ENCODE data around the gene SFRP5. TPM values are rescaled to one million over a fixed set of nuclear protein-coding genes. Genes with fewer than 3 reads are reported as not detected.

SFRP5 gene
- total and polyA plus RNA-seq, 2 donors (not counting 1 experiment from before 2014, with no cell fraction given), result not detected

- H3K4me2 ChIP-seq (replicated peaks; ENCODE audit: low read depth, low read length, poor library complexity, severe bottlenecking), result no peak overlapping the region
- H3K79me2 ChIP-seq (ENCODE audit: control insufficient read depth, insufficient read depth, low read length), result peaks cover 31% of the 10 kb centered on the region
- 100% methylated on average over 1 of the region's 1 CpG for WGBS (ENCODE audit: insufficient coverage)
- CTCF ChIA-PET, result interaction anchor here (0.8 to 1.0 kb wide), 4 partner anchors 11 to 61 kb away, joined by 3 to 4 read pairs (median 3); partner anchors contain the start of genes AVPI1 and ZFYVE27
- peaks cover 0 to 92% of the 10 kb centered on the region in 2 experiments for H3K36me3 ChIP-seq (replicated peaks in 1 of 2; ENCODE audit: control extremely low read depth in 1 of 2, control insufficient read depth in 1 of 2, extremely low read depth in 1 of 2, insufficient read depth in 2 of 2, low read length in 1 of 2)
- H3K4me1 Mint-ChIP-seq, result peaks cover 6% of the 10 kb centered on the region
- no peak overlapping the region for H3K4me3 Mint-ChIP-seq
- no peaks in the 10 kb centered on the region for H3K27me3 ChIP-seq (replicated peaks in 1 of 4; ENCODE audit: control extremely low read depth in 1 of 4, control insufficient read depth in 3 of 4, insufficient read depth in 4 of 4, low read length in 3 of 4)
- H3K27ac ChIP-seq (ENCODE audit: low read length in 2 of 2), result no peak overlapping the region
- H3K27me3 Mint-ChIP-seq, result no peaks in the 10 kb centered on the region
- no peaks in the 10 kb centered on the region for H3K4me1 ChIP-seq (ENCODE audit: control insufficient read depth in 2 of 2, insufficient read depth in 2 of 2, low read length in 2 of 2)
- H4K20me1 ChIP-seq (ENCODE audit: control insufficient read depth, insufficient read depth, low read length, poor library complexity, severe bottlenecking), result peaks cover 52% of the 10 kb centered on the region
- H3K4me3 ChIP-seq (ENCODE audit: control extremely low read depth in 1 of 5, extremely low read depth in 1 of 5, insufficient read depth in 1 of 5, low read depth in 2 of 5, low read length in 4 of 5), result no peak overlapping the region
- ATAC-seq (ENCODE audit: low read depth), result no peak
- no peak overlapping the region for H3K27ac Mint-ChIP-seq
- POLR2A ChIA-PET, result no interaction called here
- H2AFZ ChIP-seq (ENCODE audit: insufficient read depth, low read depth, low read length, poor library complexity, severe bottlenecking), result no peak overlapping the region
- TF ChIP-seq EZH2 (IDR thresholded peaks at IDR 0.05; ENCODE audit: borderline replicate concordance, insufficient read depth, low read depth, low read length, poor library complexity, severe bottlenecking) (no peak), CTCF (IDR thresholded peaks at IDR 0.05) (no peak)
- H3K9ac ChIP-seq (ENCODE audit: low read length), result no peak overlapping the region
- no peaks in the 10 kb centered on the region for H3K9me3 ChIP-seq (ENCODE audit: control extremely low read depth in 1 of 3, control insufficient read depth in 2 of 3, insufficient read depth in 1 of 3, low read length in 2 of 3)
- H3K9me3 Mint-ChIP-seq (ENCODE audit: insufficient read depth), result no peaks in the 10 kb centered on the region
- no peak for DNase-seq
- intact Hi-C loops (cut with micrococcal nuclease), result no loop called here
These were observed 24.2 kb downstream of the SFRP5 start for GRCh38 chr10:97747573-97747972.

- H3K9me3 Mint-ChIP-seq (ENCODE audit: insufficient read depth), result no peaks in the 10 kb centered on the region
- no peak overlapping the region for H3K27ac Mint-ChIP-seq
- TF ChIP-seq EZH2 (IDR thresholded peaks at IDR 0.05; ENCODE audit: borderline replicate concordance, insufficient read depth, low read depth, low read length, poor library complexity, severe bottlenecking), result no peak
- TF ChIP-seq CTCF (IDR thresholded peaks at IDR 0.05), result no peak
- H3K4me1 Mint-ChIP-seq, result peaks cover 30% of the 10 kb centered on the region
- H3K27me3 Mint-ChIP-seq, result no peaks in the 10 kb centered on the region
- Histone ChIP-seq H3K9ac (ENCODE audit: low read length) (no peak overlapping the region), H3K4me3 (ENCODE audit: control extremely low read depth in 1 of 5, extremely low read depth in 1 of 5, insufficient read depth in 1 of 5, low read depth in 2 of 5, low read length in 4 of 5) (no peak overlapping the region), H3K79me2 (ENCODE audit: control insufficient read depth, insufficient read depth, low read length) (peaks cover 48% of the 10 kb centered on the region), H3K4me2 (replicated peaks; ENCODE audit: low read depth, low read length, poor library complexity, severe bottlenecking) (no peak overlapping the region), H4K20me1 (ENCODE audit: control insufficient read depth, insufficient read depth, low read length, poor library complexity, severe bottlenecking) (peaks cover 57% of the 10 kb centered on the region), H2AFZ (ENCODE audit: insufficient read depth, low read depth, low read length, poor library complexity, severe bottlenecking) (no peak overlapping the region), H3K9me3 (ENCODE audit: control extremely low read depth in 1 of 3, control insufficient read depth in 2 of 3, insufficient read depth in 1 of 3, low read length in 2 of 3) (no peaks in the 10 kb centered on the region), H3K4me1 (ENCODE audit: control insufficient read depth in 2 of 2, insufficient read depth in 2 of 2, low read length in 2 of 2) (peaks cover 7 to 12% of the 10 kb centered on the region in 2 donors), H3K27ac (ENCODE audit: low read length in 2 of 2) (no peak overlapping the region), H3K36me3 (replicated peaks in 1 of 2; ENCODE audit: control extremely low read depth in 1 of 2, control insufficient read depth in 1 of 2, extremely low read depth in 1 of 2, insufficient read depth in 2 of 2, low read length in 1 of 2) (peaks cover 0 to 76% of the 10 kb centered on the region in 2 experiments), H3K27me3 (replicated peaks in 1 of 4; ENCODE audit: control extremely low read depth in 1 of 4, control insufficient read depth in 3 of 4, insufficient read depth in 4 of 4, low read length in 3 of 4) (no peaks in the 10 kb centered on the region)
- CTCF ChIA-PET, result interaction anchor here (0.9 to 1.5 kb wide), 5 partner anchors 13 to 297 kb away, joined by 3 to 7 read pairs (median 3); no protein-coding TSS in a partner anchor
- 94% methylated on average over 14 of the region's 15 CpGs for WGBS (ENCODE audit: insufficient coverage)
- intact Hi-C loops (cut with micrococcal nuclease), result no loop called here
- POLR2A ChIA-PET, result no interaction called here
- ATAC-seq (ENCODE audit: low read depth) (no peak), DNase-seq (no peak)
- H3K4me3 Mint-ChIP-seq, result no peak overlapping the region
These were observed 27.3 kb downstream of the SFRP5 start for GRCh38 chr10:97744405-97745035.
